Large intestine (tissue), 3 donors: Measurements from ENCODE around the gene LIPI. TPM values are rescaled to one million over a fixed set of nuclear protein-coding genes. Genes with fewer than 3 reads are reported as not detected.
"Not testable (repeated sequence)": the region's sequence is repeated elsewhere in the genome, so short reads cannot be mapped to it uniquely, and the experiment has no call there.

Experiments
- DNase-seq, 2 donors: peaks; one replicate each; pipeline versions ENCODE4 v3.0.0 to v3.0.0-alpha.2; 2013
- H3K27ac ChIP-seq: one replicate; pipeline ENCODE4 v1.5.1; 2013; ENCODE audit warnings: low read length
- H3K27me3 ChIP-seq: 2 replicates; pipeline ENCODE4 v1.6.1; 2013; ENCODE audit warnings: low read length; ENCODE audit not compliant: control insufficient read depth, insufficient read depth
- H3K36me3 ChIP-seq: 2 replicates; pipeline ENCODE4 v1.6.1; 2013; ENCODE audit warnings: low read length; ENCODE audit not compliant: control insufficient read depth, insufficient read depth
- H3K4me1 ChIP-seq: one replicate; pipeline ENCODE4 v1.6.1; 2013; ENCODE audit warnings: low read length; ENCODE audit not compliant: control insufficient read depth, insufficient read depth
- H3K4me3 ChIP-seq: one replicate; pipeline ENCODE4 v1.5.1; 2013; ENCODE audit warnings: low read length
- H3K9me3 ChIP-seq: one replicate; pipeline ENCODE4 v1.6.1; 2013; ENCODE audit warnings: mild to moderate bottlenecking, low read depth, low read length, moderate library complexity; ENCODE audit not compliant: control insufficient read depth
- WGBS: methylation state at CpG from one replicate; pipeline ENCODE4 v1.1.5; 2013; ENCODE audit warnings: low lambda C conversion rate; ENCODE audit not compliant: insufficient coverage; 5-methylcytosine and 5-hydroxymethylcytosine counted together
- polyA plus RNA-seq: library from polyadenylated mRNA; unstranded; fragments of 120-200 nt; gene quantifications from one replicate; pipeline ENCODE4 v1.2.1, GENCODE V29; 2013

Gene LIPI
- polyA plus RNA-seq, 1 donor, result 0.21 TPM

GRCh38 chr21:14235101-14235500, 24.3 kb upstream of the LIPI start:
- no CpG with 5 or more reads among the region's 5 CpGs for WGBS
- H3K36me3 ChIP-seq, result no peaks in the 10 kb centered on the region
- H3K27me3 ChIP-seq, result no peaks in the 10 kb centered on the region
- H3K4me3 ChIP-seq, result no peak overlapping the region
- no peaks in the 10 kb centered on the region for H3K4me1 ChIP-seq
- H3K27ac ChIP-seq, result no peak overlapping the region
- H3K9me3 ChIP-seq, result no peaks in the 10 kb centered on the region
- DNase-seq, result no peak

- H3K36me3 ChIP-seq, result no peaks in the 10 kb centered on the region
- H3K4me3 ChIP-seq, result no peak overlapping the region
- no peak for DNase-seq
- WGBS, result no CpG with 5 or more reads among the region's 1 CpG
- no peak overlapping the region for H3K27ac ChIP-seq
- H3K9me3 ChIP-seq, result no peaks in the 10 kb centered on the region
- H3K27me3 ChIP-seq, result no peaks in the 10 kb centered on the region
- H3K4me1 ChIP-seq, result no peaks in the 10 kb centered on the region
Measured at GRCh38 chr21:14229399-14229798, 18.6 kb upstream of the LIPI start.

- no peak overlapping the region for H3K27ac ChIP-seq
- H3K9me3 ChIP-seq, result no peaks in the 10 kb centered on the region
- no peaks in the 10 kb centered on the region for H3K36me3 ChIP-seq
- no peaks in the 10 kb centered on the region for H3K4me1 ChIP-seq
- WGBS, result no CpG with 5 or more reads among the region's 1 CpG
- no peak overlapping the region for H3K4me3 ChIP-seq
- DNase-seq, result no peak
- no peaks in the 10 kb centered on the region for H3K27me3 ChIP-seq
Measured at GRCh38 chr21:14223365-14223764, 12.6 kb upstream of the LIPI start.

- no CpG with 5 or more reads among the region's 55 CpGs for WGBS
- Histone ChIP-seq H3K4me1 (no peaks in the 10 kb centered on the region), H3K4me3 (peak within 1 kb of the TSS; percentile 88), H3K27me3 (peaks cover 4% of the 10 kb centered on the region), H3K36me3 (no peaks in the 10 kb centered on the region), H3K9me3 (no peaks in the 10 kb centered on the region), H3K27ac (no peak within 1 kb of the TSS)
- peak; percentile 78 to 82 for DNase-seq
Measured at GRCh38 chr21:14215971-14216641, 5.4 kb upstream of the LIPI start, which contains the start of gene RBM11. Gene RBM11 (plus strand): TSS chr21:14216157. CDS start chr21:14216187, 30 bp downstream.

GRCh38 chr21:14213164-14213563, 2.4 kb upstream of the LIPI start:
- DNase-seq, result no peak
- Histone ChIP-seq H3K9me3 (no peaks in the 10 kb centered on the region), H3K4me3 (no peak overlapping the region), H3K27me3 (peaks cover 4% of the 10 kb centered on the region), H3K27ac (no peak overlapping the region), H3K36me3 (no peaks in the 10 kb centered on the region), H3K4me1 (no peaks in the 10 kb centered on the region)

DNA sequence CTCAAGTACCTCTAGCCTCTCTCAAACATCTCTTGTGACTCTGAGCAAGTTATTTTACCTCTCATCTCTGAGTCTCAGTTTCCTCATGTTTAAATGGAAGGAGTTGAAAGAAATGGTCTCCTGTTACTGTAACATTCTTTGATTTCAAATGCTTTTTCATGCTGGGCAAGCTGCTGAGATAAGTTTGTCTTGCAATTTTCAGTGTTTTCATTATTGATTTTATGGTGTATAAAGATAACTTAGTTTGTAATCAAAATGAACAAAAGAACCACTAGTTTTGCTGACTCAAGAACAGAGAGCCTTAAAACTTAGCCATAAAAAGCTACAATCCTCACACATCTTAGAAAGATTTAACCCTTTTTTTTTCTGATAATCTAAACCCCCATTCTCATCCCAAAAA, 4.5 kb downstream of the LIPI start:
- H3K4me1 ChIP-seq, result no peaks in the 10 kb centered on the region
- no peaks in the 10 kb centered on the region for H3K36me3 ChIP-seq
- H3K27me3 ChIP-seq, result no peaks in the 10 kb centered on the region
- no peak for DNase-seq
- no peaks in the 10 kb centered on the region for H3K9me3 ChIP-seq
- H3K27ac ChIP-seq, result no peak overlapping the region
- no peak overlapping the region for H3K4me3 ChIP-seq

- not testable (repeated sequence) for H3K9me3 ChIP-seq
Measured at GRCh38 chr21:14166463-14167223, 44.1 kb downstream of the LIPI start.

GRCh38 chr21:14143999-14144398, 66.8 kb downstream of the LIPI start:
- H3K36me3 ChIP-seq, result no peaks in the 10 kb centered on the region
- no peak for DNase-seq
- H3K4me3 ChIP-seq, result no peak overlapping the region
- no peak overlapping the region for H3K27ac ChIP-seq
- H3K4me1 ChIP-seq, result no peaks in the 10 kb centered on the region
- H3K9me3 ChIP-seq, result no peaks in the 10 kb centered on the region
- H3K27me3 ChIP-seq, result no peaks in the 10 kb centered on the region

More at GRCh38 chr21:14166463-14167223, 44.1 kb downstream of the LIPI start:
- not testable (repeated sequence) for H3K4me3 ChIP-seq, DNase-seq, H3K36me3 ChIP-seq, H3K27ac ChIP-seq, H3K4me1 ChIP-seq, H3K27me3 ChIP-seq
- 83% methylated on average over 1 of the region's 16 CpGs for WGBS

DNA sequence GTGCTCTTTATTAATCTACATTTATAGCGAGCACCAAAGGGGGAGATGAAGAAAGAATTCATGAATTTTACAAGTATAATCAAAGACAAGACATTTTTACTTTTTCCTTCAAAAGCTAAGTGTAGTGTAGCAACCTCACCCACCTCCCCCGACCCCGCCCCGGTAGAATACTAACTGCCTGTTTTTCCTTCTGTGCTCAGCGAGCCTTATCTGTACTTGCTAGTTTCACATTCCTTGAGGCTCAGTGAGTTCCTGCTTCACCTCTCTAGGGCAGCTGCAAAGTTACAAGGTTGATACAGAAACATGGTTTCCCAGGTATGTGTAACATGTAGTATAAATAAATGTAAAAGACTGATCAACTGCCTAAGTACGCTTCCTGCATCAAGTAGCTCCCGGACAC, 86.5 kb downstream of the LIPI start:
- no peak overlapping the region for H3K27ac ChIP-seq
- WGBS, result no CpG with 5 or more reads among the region's 7 CpGs
- no peaks in the 10 kb centered on the region for H3K9me3 ChIP-seq
- no peak for DNase-seq
- H3K27me3 ChIP-seq, result no peaks in the 10 kb centered on the region
- H3K4me1 ChIP-seq, result no peaks in the 10 kb centered on the region
- H3K36me3 ChIP-seq, result no peaks in the 10 kb centered on the region
- no peak overlapping the region for H3K4me3 ChIP-seq

GRCh38 chr21:14121719-14122118, 89.0 kb downstream of the LIPI start:
- Histone ChIP-seq H3K36me3 (no peaks in the 10 kb centered on the region), H3K27me3 (no peaks in the 10 kb centered on the region), H3K4me1 (no peaks in the 10 kb centered on the region), H3K9me3 (no peaks in the 10 kb centered on the region), H3K4me3 (no peak overlapping the region), H3K27ac (no peak overlapping the region)
- no peak for DNase-seq
- WGBS, result no CpG with 5 or more reads among the region's 5 CpGs
